DMS153 treated with DMSO at 0.1 percent for 48 hours (cell line): ENCODE measurements around the gene CFAP119.

Experiments used
- DNase-seq: peaks from one replicate; lab custom pipeline; 2025; ENCODE audit not compliant: unreplicated experiment; lab: John Stamatoyannopoulos, UW

The CFAP119 gene

DNA sequence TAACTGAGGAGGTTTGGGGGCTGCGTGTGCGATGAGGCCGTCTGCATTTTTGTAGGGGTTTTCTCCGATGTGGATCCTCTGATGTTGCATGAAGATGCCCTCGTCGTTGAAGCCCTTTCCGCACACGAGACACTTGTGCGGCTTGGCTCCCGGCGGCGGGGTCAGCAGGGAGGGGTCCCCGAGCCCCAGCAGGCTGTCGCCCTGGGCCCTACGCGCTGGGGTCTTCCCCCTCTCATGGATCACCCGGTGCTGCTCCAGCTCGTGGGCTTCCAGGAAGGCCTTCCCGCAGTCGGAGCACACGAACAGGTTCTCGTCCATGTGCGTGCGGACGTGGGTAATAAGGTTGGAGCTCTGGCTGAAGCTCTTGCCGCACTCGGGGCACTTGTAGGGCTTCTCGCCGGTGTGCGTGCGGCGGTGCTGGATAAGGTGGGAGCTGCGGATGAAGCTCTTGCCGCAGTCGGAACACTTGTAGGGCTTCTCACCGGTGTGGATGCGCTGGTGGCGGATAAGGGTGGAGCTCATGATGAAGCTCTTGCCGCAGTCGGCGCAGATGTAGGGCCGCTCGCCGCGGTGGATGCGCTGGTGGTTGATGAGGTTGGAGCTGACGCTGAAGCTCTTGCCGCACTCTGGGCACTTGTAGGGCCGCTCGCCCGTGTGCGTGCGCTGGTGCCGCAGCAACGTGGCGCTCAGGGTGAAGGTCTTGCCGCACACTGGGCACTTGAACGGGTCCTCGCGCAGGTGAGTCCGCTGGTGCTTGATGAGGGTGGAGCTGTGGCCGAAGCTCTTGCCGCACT is 20.8 kb upstream of the CFAP119 start:
- DNase-seq, result no peak

DNA sequence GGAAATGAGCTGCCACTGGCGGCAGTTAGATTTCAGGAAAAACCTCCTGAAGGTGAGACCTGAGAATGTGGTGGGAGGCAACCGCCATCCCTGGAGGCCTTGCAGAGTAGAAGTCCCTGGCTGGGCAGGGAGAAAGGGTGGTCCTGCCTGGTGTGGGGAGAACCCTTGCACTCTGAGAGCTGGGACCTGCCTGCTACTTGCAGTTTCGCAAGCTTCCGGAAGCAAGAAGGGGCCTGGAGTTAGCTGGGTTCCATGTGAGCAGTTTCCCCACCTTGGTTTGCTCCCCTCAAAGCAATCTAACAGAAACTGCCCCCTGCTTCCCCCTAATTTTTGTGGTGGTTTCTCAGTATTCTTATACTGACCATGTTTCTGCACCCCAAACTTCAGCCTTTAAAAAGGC is 18.7 kb upstream of the CFAP119 start:
- no peak for DNase-seq

- DNase-seq, result no peak
Observed at GRCh38 chr16:30780021-30780420, 18.2 kb upstream of the CFAP119 start.

DNA sequence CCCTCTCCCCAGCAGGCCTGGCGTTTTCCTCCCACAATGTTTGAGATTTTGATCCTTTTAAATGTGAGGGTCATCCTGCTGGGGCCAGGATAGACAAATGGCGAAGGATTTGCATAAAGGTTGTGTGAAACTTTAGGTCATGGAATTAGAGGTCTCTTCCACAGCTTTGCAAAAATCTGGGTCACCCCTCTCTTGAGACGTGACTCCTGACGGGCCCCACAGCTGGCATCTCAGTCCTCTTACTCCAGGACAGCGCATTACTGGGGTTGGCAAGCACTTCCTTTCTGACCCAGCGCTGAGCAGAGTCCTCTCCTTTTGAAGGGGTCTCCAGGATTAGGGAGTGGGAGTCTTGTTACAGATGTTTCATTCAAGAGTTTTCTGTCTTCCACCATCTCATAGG is 17.7 kb upstream of the CFAP119 start:
- no peak for DNase-seq

DNA sequence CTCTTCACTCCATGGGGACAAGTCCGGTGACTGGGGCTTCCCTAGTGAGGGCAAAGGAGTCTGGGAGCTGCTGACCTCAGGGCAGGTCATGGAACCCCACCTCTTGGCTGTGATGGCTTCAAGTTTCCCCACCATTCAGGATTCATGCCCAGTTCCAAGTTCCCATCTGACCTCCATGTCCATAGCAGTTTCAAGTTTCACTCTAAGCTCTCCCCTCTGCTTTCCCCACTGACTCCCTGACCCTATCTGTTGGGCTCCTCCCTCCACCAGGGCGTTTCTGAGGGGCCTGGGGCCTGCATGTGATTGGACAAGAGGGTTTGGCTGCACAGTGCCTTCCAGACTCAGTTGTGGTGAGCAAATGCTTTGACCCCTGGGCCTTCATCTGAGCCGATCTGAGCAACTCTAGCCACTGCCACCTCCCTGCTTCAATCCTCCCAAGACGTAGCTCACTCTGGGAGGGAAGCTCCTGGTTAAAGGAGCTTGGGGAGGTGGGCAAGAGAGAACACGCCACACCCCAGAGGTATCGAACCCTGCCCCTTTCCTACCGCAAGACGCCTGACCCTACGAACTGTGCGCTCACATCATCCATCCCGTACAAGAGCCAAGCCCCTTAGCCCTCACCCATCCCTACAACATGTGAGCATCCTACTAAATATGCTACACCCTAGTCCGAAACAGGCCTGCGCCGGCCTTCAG is 16.8 kb upstream of the CFAP119 start:
- DNase-seq, result no peak

DNA sequence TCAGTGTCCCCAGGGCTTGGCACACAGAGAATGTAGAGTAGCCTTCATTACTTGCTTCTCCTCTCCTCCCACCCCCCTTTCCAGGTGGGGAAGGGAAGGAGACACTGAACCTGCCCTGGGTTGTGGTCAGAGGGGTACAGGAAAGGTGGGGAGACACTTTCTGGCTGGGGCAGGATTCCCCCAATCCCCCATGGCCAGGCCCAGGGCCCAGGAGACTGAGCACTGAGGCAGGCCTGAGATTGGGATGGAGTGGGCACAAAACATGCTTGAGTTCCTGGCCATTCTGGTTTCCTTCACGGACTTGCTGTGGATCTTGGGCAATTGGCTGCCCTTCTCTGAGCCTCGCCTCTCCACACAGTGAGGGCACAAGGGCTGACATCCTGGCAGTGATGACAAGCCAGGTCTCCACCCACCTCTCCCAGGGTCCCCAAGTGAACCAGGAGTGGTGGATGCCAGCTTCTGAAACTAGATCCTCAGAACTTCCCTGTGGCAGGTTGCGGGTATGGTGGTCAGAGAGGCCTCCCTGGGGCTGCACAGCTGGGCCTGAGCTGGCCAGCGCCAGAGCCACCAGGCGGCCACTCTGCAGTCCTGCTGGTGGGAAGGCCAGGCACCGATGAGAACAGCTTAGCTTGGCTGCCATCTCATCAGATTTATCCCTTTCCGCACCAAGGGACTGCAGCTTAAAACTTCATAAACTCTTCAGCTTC is 15.9 kb upstream of the CFAP119 start:
- DNase-seq, result no peak

- peak; percentile 71 for DNase-seq
Observed at GRCh38 chr16:30775392-30776188, 13.7 kb upstream of the CFAP119 start.

- no peak for DNase-seq
Observed at GRCh38 chr16:30775131-30775391, 13.2 kb upstream of the CFAP119 start.

DNA sequence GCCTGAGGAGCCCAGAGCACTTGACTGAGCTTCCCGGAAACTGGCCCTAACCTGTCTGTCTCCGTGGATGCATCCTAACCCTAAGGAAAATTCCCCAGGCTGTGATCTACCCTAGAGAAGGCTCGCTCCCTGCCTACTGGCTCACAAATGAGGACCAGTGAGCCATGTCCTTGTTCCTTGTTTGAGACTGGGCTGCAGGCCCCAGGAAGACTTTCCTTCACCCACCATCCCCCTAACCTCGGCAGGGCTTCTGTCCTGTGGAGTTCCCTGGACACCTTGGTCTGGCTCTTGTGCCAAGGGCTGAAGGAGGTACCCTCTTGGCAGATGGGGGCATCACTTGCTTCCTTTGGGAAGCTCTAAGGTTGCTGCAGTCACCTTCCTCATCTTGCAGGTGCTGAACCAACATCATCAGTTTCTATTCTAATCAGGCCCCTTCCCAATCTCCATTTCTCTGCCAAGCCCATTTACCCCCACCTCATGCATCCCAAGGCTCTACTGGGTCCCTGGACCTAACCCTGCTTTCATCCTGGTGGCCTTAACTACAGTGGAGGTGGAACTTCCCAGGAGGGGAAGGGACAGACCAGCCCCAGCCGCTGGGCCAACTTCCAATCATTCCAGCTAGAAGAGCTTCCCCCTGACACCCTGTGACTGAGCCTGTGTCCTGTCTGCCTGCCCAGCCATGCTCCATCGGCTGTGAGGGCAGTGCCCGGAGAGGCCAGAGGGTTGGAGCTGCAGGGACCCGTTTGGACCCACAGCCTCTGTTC is 12.7 kb upstream of the CFAP119 start:
- no peak for DNase-seq

- no peak for DNase-seq
Observed at GRCh38 chr16:30773826-30774225, 12.0 kb upstream of the CFAP119 start.

GRCh38 chr16:30771726-30772125 is 9.9 kb upstream of the CFAP119 start:
- no peak for DNase-seq

- DNase-seq, result no peak
Observed at GRCh38 chr16:30769379-30770089, 7.7 kb upstream of the CFAP119 start.

GRCh38 chr16:30768583-30769181 is 6.8 kb upstream of the CFAP119 start:
- no peak for DNase-seq

GRCh38 chr16:30767767-30768465 is 6.1 kb upstream of the CFAP119 start:
- no peak for DNase-seq

GRCh38 chr16:30766933-30767284 is 5.0 kb upstream of the CFAP119 start:
- DNase-seq, result no peak

DNA sequence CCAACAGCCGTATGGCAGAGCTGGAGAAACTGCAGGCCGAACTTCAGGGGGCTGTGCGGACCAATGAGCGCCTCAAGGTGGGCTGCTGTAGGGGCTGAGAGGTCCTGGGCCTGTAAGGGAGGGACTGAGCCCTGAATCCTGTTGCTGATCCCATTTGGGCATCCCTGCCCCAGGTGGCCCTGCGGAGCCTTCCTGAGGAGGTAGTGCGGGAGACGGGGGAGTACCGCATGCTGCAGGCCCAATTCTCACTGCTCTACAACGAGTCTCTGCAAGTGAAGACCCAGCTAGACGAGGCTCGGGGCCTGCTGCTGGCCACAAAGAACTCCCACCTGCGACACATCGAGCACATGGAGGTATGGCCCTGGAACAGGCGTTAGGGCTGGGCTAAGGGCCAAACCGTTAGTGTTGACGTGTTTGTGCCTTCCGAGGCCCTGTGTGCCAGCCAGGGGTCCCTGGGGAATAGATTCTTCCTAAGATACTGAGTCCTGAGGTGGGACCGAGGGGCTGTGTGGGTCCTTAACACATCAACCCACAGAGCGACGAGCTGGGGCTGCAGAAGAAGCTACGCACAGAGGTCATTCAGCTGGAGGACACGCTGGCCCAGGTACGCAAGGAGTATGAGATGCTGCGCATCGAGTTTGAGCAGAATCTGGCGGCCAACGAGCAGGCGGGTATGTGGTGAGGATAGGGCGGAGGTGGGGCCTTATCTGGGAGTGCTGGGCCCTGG is 4.5 kb upstream of the CFAP119 start:
- DNase-seq, result no peak

- no peak for DNase-seq
Observed at GRCh38 chr16:30764816-30765465, 3.1 kb upstream of the CFAP119 start.

GRCh38 chr16:30764086-30764485 is 2.2 kb upstream of the CFAP119 start:
- no peak for DNase-seq
